Measurements from ENCODE around the gene TPM1.

Gene TPM1

GRCh38 chr15:63114465-63114864 lies 71.9 kb downstream of the TPM1 start:
- Mint-ChIP-seq H3K4me1 (no peaks in the 10 kb centered on the region), H3K36me3 (ENCODE audit: low read depth) (peaks cover 3% of the 10 kb centered on the region), H3K27ac (no peak overlapping the region), H3K27me3 (no peaks in the 10 kb centered on the region), H3K9me3 (peaks cover 3% of the 10 kb centered on the region), H3K4me3 (no peak overlapping the region)
- no peak for ATAC-seq
- DNase-seq: no peak

All from activated naive CD8-positive, alpha-beta T cell treated with anti-CD3 and anti-CD28 coated beads, Interleukin-2, amount 50 U/mL, for 24 hours (primary cell).